ENCODE data around the gene NFE2L3. TPM values are rescaled to one million over a fixed set of nuclear protein-coding genes. Genes with fewer than 3 reads are reported as not detected.

NFE2L3 gene
- total RNA-seq, 1 donor from 2014 or later = 5.8 TPM

GRCh38 chr7:26199301-26200037 is 47.5 kb downstream of the NFE2L3 start:
- Histone ChIP-seq H3K4me3 (ENCODE audit: low read depth, low read length) (peak overlapping the region; percentile 99), H3K36me3 (ENCODE audit: control insufficient read depth, insufficient read depth, low read length) (peaks cover 10% of the 10 kb centered on the region), H3K27me3 (ENCODE audit: control insufficient read depth, insufficient read depth, low read length) (no peaks in the 10 kb centered on the region)
- peak; percentile 44 for DNase-seq (ENCODE audit: low read depth)
- no peak for TF ChIP-seq CTCF (IDR thresholded peaks at IDR 0.05; ENCODE audit: insufficient read depth, low read length, severe bottlenecking)
- no peak for FAIRE-seq

- Histone ChIP-seq H3K36me3 (ENCODE audit: control insufficient read depth, insufficient read depth, low read length) (peaks cover 9% of the 10 kb centered on the region), H3K4me3 (ENCODE audit: low read depth, low read length) (peak overlapping the region; percentile 99), H3K27me3 (ENCODE audit: control insufficient read depth, insufficient read depth, low read length) (no peaks in the 10 kb centered on the region)
- FAIRE-seq (no peak), DNase-seq (ENCODE audit: low read depth) (no peak)
- no peak for TF ChIP-seq CTCF (IDR thresholded peaks at IDR 0.05; ENCODE audit: insufficient read depth, low read length, severe bottlenecking)
Observed at GRCh38 chr7:26200038-26200443, 48.0 kb downstream of the NFE2L3 start.

GRCh38 chr7:26200444-26201246 is 48.6 kb downstream of the NFE2L3 start, which contains the start of gene HNRNPA2B1:
TSS of gene HNRNPA2B1 (minus strand) at chr7:26200746. CDS start at chr7:26200577, 169 bp downstream.
- H3K36me3 ChIP-seq (ENCODE audit: control insufficient read depth, insufficient read depth, low read length) = peaks cover 7% of the 10 kb centered on the region
- H3K27me3 ChIP-seq (ENCODE audit: control insufficient read depth, insufficient read depth, low read length) = no peaks in the 10 kb centered on the region
- FAIRE-seq (no peak), DNase-seq (ENCODE audit: low read depth) (peak; percentile 93)
- no peak for TF ChIP-seq CTCF (IDR thresholded peaks at IDR 0.05; ENCODE audit: insufficient read depth, low read length, severe bottlenecking)
- peak within 1 kb of the TSS; percentile 99 for H3K4me3 ChIP-seq (ENCODE audit: low read depth, low read length)

GRCh38 chr7:26201247-26202018 is 49.4 kb downstream of the NFE2L3 start, which contains the start of gene CBX3:
TSS of gene CBX3 (plus strand) at chr7:26201745. CDS start at chr7:26202999, 1,254 bp downstream.
- no peak for TF ChIP-seq CTCF (IDR thresholded peaks at IDR 0.05; ENCODE audit: insufficient read depth, low read length, severe bottlenecking)
- peak; percentile 28 for DNase-seq (ENCODE audit: low read depth)
- peaks cover 4% of the 10 kb centered on the region for H3K36me3 ChIP-seq (ENCODE audit: control insufficient read depth, insufficient read depth, low read length)
- no peak for FAIRE-seq
- H3K4me3 ChIP-seq (ENCODE audit: low read depth, low read length) = peak within 1 kb of the TSS; percentile 99
- no peaks in the 10 kb centered on the region for H3K27me3 ChIP-seq (ENCODE audit: control insufficient read depth, insufficient read depth, low read length)

- FAIRE-seq (no peak), DNase-seq (ENCODE audit: low read depth) (peak; percentile 42)
- Histone ChIP-seq H3K36me3 (ENCODE audit: control insufficient read depth, insufficient read depth, low read length) (peaks cover 6% of the 10 kb centered on the region), H3K27me3 (ENCODE audit: control insufficient read depth, insufficient read depth, low read length) (no peaks in the 10 kb centered on the region), H3K4me3 (ENCODE audit: low read depth, low read length) (peak overlapping the region; percentile 99)
- no peak for TF ChIP-seq CTCF (IDR thresholded peaks at IDR 0.05; ENCODE audit: insufficient read depth, low read length, severe bottlenecking)
Observed at GRCh38 chr7:26202019-26202990, 50.3 kb downstream of the NFE2L3 start.

Data from bronchial epithelial cell (primary cell).